GM18519 (cell line): ENCODE data around the gene DNAJC28.
"Not testable (repeated sequence)": the region's sequence is repeated elsewhere in the genome, so short reads cannot be mapped to it uniquely, and the experiment has no call there.

Experiments
- ATAC-seq: cut with Tn5 transposase; IDR thresholded peaks from one replicate; pipeline ENCODE4 v1.9.1; 2021; ENCODE audit warnings: mild to moderate bottlenecking, moderate library complexity; ENCODE audit not compliant: unreplicated experiment, low FRiP score

The DNAJC28 gene

GRCh38 chr21:33491373-33492102 is at the start of gene DNAJC28:
DNAJC28 (minus strand) TSS chr21:33491716; CDS start chr21:33489393, 2,323 bp downstream.
- peak; percentile 91 for ATAC-seq

GRCh38 chr21:33541105-33541711 is 49.7 kb upstream of the DNAJC28 start:
- no peak for ATAC-seq

- ATAC-seq = no peak
These were observed 49.2 kb upstream of the DNAJC28 start for GRCh38 chr21:33540711-33541104.

DNA sequence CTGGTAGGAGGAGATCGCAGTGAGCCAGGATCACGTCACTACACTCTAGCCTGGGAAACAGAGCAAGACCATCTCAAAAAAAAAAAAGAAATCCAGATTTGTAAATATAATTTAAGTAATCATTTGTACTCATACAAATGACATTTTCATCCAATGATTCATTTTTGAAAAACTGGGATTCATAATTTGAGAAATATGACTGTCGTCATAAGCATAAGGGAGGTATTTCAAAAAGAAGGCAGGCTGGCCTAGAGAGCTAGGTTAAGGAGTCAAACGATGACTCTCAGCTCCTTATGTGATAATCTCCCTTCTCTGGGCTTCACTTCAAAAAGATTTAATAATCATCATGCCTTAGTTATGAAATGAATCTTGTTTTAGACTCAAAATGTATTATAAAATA is 48.1 kb upstream of the DNAJC28 start:
- no peak for ATAC-seq

- ATAC-seq = no peak
These were observed 45.7 kb upstream of the DNAJC28 start for GRCh38 chr21:33537212-33537611.

GRCh38 chr21:33531007-33531406 is 39.5 kb upstream of the DNAJC28 start:
- no peak for ATAC-seq

- no peak for ATAC-seq
These were observed 31.4 kb upstream of the DNAJC28 start for GRCh38 chr21:33522953-33523349.

- no peak for ATAC-seq
These were observed 30.9 kb upstream of the DNAJC28 start for GRCh38 chr21:33522297-33522952.

DNA sequence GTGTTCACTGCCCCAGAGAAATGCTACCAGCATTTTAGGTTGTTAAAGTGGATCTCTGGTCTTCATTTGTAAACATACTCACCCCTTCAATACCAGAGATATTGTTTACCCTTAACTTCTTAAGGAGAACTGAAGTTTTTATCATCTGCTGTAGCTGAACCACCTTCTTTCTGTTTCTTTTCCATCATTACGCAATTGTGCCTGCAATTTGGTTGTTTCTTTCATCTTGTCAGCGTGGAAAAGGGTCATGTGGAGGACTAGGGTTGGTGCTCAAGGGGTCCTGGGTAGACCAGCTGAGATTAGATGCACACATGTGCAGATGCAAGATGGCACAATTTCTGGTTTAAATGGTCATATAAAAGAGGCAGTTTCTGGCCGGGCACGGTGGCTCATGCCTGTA is 27.4 kb upstream of the DNAJC28 start:
- ATAC-seq = no peak

GRCh38 chr21:33514229-33514628 is 22.7 kb upstream of the DNAJC28 start:
- no peak for ATAC-seq

DNA sequence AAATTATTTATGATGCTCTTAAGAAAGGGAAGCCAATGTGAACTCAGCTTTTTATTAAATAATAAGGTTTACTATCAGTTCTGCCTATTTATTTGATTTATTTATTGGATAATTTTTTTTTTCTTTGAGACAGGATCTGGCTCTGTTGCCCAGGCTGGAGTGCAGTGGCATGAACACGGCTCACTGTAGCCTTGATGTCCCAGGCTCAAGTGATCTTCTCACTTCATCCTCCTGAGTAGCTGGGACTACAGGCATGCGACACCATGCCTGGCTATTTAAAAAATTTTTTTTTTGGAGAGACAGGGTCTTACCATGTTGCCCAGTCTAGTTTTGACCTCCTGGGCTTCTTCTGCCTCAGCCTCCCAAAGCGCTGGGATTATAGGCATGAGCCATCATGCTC is 21.0 kb upstream of the DNAJC28 start:
- no peak for ATAC-seq

- no peak for ATAC-seq
These were observed 20.1 kb upstream of the DNAJC28 start for GRCh38 chr21:33511639-33512038.

GRCh38 chr21:33510826-33511225 is 19.3 kb upstream of the DNAJC28 start:
- ATAC-seq = no peak

- not testable (repeated sequence) for ATAC-seq
These were observed 15.5 kb upstream of the DNAJC28 start for GRCh38 chr21:33507003-33507402.

DNA sequence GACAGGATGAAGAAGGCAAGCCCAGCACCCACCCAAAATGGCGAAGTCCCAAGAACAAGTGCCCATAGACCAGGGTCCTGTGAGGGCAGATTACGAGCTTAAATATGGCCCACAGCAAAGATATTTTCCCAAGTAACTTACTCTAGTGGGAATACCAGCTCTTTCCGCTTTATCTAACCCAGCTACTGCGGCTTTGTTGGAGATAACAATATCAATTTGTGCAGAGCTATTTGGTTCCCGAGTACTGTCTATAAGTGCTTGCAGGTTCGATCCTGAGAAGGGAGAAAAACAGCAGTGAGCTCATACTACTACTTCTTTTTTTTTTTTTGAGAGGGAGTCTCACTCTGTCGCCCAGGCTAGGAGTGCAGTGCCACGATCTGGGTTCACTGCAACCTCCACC is 14.3 kb upstream of the DNAJC28 start:
- no peak for ATAC-seq

DNA sequence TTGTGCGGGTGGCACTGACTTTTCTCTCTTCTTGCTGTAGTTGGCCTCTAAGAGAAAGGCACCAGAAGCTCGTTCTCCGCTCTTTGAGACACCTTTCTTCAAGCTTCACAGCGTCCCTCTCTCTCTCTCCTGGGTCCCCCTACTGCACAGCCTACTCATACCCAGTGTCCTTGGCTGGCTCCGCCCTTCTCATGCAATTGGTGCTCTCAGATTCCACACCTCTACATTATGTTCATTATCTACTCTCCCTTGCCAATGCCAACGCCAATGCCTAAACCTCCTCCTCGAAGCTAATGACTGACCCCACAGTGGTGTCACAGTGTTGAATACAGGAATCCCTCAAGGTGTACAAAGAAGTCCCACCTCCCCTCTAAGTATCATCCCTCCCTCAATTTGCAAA is 4.8 kb upstream of the DNAJC28 start:
- no peak for ATAC-seq

DNA sequence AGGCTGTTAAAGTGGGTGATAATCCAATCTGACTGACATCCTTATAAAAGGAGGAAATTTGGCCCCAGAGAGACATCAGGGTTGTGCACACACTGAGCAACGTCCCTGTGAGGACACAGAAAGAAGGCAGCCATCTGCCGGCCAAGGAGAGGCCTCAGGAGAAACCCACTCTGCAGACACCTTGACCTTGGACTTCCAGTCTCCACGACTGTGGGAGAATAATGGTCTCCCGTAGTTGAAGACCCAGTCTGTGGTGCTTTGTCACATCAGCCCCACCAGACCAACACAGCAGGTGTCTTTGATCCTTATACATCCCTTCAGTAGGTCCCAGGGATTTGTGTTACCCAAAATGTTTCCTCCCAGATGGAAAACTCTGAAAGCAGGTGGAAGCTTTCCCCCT is 4.2 kb upstream of the DNAJC28 start:
- no peak for ATAC-seq

DNA sequence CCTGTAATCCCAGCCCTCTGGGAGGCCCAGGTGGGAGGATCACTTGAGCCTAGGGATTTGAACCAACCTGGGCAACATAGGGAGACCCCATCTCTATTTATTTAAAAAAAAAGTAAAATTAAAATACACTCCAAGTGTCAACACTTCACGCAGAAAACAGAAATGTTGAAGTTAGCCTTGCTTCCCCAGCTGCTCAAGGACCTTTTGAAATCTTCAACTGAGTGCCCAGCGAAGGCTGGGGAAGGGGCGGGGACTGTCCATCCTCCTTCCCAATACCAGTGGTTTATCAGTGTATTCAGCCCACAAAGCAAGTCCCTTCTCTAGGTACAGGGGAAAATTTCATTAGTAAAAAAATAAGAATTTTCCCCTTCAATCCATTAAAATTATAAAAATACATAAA is 2.2 kb upstream of the DNAJC28 start:
- ATAC-seq = no peak

DNA sequence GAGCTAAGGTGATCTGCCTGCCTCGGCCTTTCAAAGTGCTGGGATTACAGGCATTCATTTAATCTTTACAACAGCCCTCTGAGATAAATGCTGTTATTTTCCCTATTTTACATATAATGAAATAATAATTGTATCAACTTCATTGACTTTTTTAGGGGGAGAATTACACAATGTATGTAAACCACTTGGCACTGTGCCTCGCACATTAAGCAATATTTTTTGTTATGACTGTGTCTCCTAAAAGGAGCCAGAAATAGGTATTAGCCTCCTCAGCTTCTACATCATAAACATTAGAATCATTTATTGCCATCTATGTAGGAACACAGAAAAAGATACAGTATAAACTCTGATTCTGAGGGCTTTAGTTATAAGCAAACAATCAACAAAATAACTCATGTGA is 1.1 kb upstream of the DNAJC28 start:
- no peak for ATAC-seq

DNA sequence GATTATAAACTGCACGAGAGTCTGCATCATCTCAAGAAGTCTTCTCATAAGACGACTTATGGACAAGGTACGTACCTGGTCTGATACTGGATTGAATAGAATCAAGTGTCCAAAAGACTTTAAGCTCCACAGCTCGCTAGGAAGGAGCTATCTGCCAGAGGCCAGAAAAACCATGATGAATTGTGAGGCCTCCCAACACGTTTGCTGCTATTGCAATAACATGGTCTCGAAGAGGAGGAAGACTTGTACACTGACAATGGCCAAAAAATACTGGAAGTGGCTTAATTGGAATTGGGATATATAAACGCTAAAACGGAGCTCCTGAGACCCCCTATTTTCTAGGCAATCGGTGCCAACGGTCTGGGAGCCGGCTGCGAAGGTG is 534 bp downstream of the DNAJC28 start:
- no peak for ATAC-seq

DNA sequence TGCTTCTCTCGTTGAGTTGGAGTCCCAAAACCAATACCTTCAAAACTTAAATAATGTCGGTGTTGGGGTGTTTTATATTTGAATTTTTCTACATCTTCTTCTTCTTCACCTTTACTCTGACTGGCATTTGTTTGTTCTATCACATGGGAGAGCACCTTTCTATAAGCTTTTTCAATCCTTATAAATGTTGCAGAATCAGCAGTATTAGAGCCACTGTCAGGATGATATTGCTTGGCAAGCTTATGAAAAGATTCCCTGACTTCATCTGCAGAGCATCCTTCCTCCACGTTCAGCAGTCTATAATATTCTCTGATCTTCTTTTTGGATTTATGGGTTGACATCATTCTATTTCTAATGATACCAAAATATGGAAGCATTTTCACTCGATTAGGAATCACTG is 2.6 kb downstream of the DNAJC28 start:
- ATAC-seq = no peak

DNA sequence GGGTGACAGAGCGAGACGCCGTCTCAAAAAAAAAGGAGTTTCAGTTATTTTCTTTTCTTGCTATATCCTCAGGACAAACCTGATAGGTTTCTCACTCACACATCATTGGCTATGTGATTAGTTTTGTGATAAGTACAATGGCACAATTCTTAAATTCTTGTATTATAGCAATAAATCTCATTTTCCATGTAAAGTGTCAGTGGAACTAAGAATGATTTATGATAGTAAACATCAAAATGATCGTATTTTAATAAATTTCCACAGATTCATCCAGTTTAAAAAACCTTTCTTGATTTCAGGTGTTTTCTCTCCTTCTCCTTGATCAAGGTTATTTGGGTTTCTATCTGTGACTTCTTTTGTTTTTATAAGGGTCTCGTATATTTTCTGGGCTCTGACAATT is 3.5 kb downstream of the DNAJC28 start:
- ATAC-seq = no peak
